ENCODE data around the gene CAMK1D. TPM values are rescaled to one million over a fixed set of nuclear protein-coding genes. Genes with fewer than 3 reads are reported as not detected.

CAMK1D gene
- total and polyA plus RNA-seq, 10 of the 15 experiments (the other 5 are each of a cell fraction or from before 2014, with no cell fraction given), result 2.1 to 35.5 (median 14.7) TPM

GRCh38 chr10:12663863-12664262 lies 314.5 kb downstream of the CAMK1D start:
- Histone ChIP-seq H3K9ac (ENCODE audit: control insufficient read depth, insufficient read depth, low read length) (no peak overlapping the region), H3K9me3 (replicated peaks; ENCODE audit: control insufficient read depth, insufficient read depth, low read length) (no peaks in the 10 kb centered on the region), H3K4me3 (no peak overlapping the region), H3K79me2 (ENCODE audit: control insufficient read depth, insufficient read depth, low read length) (no peaks in the 10 kb centered on the region), H3K4me2 (ENCODE audit: control insufficient read depth, insufficient read depth) (no peak overlapping the region), H3K4me1 (ENCODE audit: control insufficient read depth, insufficient read depth, low read length) (no peaks in the 10 kb centered on the region), H2AFZ (ENCODE audit: control insufficient read depth, low read depth, low read length) (no peak overlapping the region), H4K20me1 (ENCODE audit: control insufficient read depth, insufficient read depth) (no peaks in the 10 kb centered on the region), H3K27me3 (replicated peaks in 1 of 2; ENCODE audit: control insufficient read depth in 2 of 2, insufficient read depth in 2 of 2, low read length in 1 of 2) (no peaks in the 10 kb centered on the region), H3K27ac (ENCODE audit: control insufficient read depth, insufficient read depth) (no peak overlapping the region), H3K36me3 (ENCODE audit: control insufficient read depth in 2 of 2, insufficient read depth in 2 of 2, low read length in 1 of 2) (no peaks in the 10 kb centered on the region; a peak in 1 of 4 replicates)
- 47% methylated on average over 1 of the region's 1 CpG for WGBS (ENCODE audit: insufficient coverage, insufficient replicate concordance, low lambda C conversion rate, missing lambda C conversion rate)
- in situ Hi-C loops (cut with MboI) (no loop called here), intact Hi-C loops (cut with micrococcal nuclease; ENCODE audit: unreplicated experiment) (no loop called here)
- no TSS peak for BruUV-seq (replicated peaks)
- RAD21 ChIA-PET (ENCODE audit: unreplicated experiment), result no interaction called here
- POLR2A ChIA-PET, result no interaction called here
- FAIRE-seq (no peak), ATAC-seq (no peak), DNase-seq (ENCODE audit: low read depth, low spot score) (no peak)
- TF ChIP-seq BCLAF1 (IDR thresholded peaks at IDR 0.05), result no peak
- no peak for TF ChIP-seq ZNF207 (IDR thresholded peaks at IDR 0.05; ENCODE audit: borderline replicate concordance)
- no peak for TF ChIP-seq EGR1 (IDR thresholded peaks at IDR 0.05; ENCODE audit: borderline replicate concordance in 1 of 2, low read depth in 2 of 2, low read length in 2 of 2)
- no peak for TF ChIP-seq TCF12 (IDR thresholded peaks at IDR 0.05; ENCODE audit: low read depth, low read length)
- TF ChIP-seq HDAC6 (IDR thresholded peaks at IDR 0.05; ENCODE audit: unreplicated experiment), result no peak
- no peak for TF ChIP-seq CUX1 (IDR thresholded peaks at IDR 0.05; ENCODE audit: insufficient replicate concordance, low read depth, low read length)
- no peak for TF ChIP-seq CHD1 (IDR thresholded peaks at IDR 0.05; ENCODE audit: low read depth, low read length)
- TF ChIP-seq GATAD2B (conservative IDR thresholded peaks at IDR 0.05; ENCODE audit: low read depth), result no peak
- no peak for TF ChIP-seq ZSCAN29 (IDR thresholded peaks at IDR 0.05)
- no peak for TF ChIP-seq TCF3 (IDR thresholded peaks at IDR 0.05; ENCODE audit: borderline replicate concordance, insufficient read depth, low read depth, low read length)
- no peak for TF ChIP-seq FOXM1 (IDR thresholded peaks at IDR 0.05; ENCODE audit: low read depth, low read length)
- SMC1A ChIA-PET (ENCODE audit: uncharacterized antibody, unreplicated experiment), result interaction anchor here (0.9 to 1.3 kb wide), 3 partner anchors 58 to 399 kb away, joined by 3 read pairs; no protein-coding TSS in a partner anchor
- CTCF ChIA-PET, result interaction anchor here (2.1 kb wide), 1 partner anchor 20 kb away, joined by 5 read pairs; no protein-coding TSS in a partner anchor

All from GM12878 (cell line).